CD8-positive, alpha-beta memory T cell (primary cell): ENCODE data around the gene CTNNA1. TPM values are rescaled to one million over a fixed set of nuclear protein-coding genes. Genes with fewer than 3 reads are reported as not detected.
A peak's percentile ranks its signal among the peaks of the same experiment; 100 is the strongest.

Experiments used
- CTCF ChIA-PET: fragments of 350-600 bp; sonication (Branson Sonifier 250); formaldehyde crosslinking; loops from one replicate; lab custom pipeline; 2021; ENCODE audit warnings: antibody characterized with exemption; lab: Charles Lee
- POLR2A ChIA-PET: fragments of 350-600 bp; sonication (Branson Sonifier 250); formaldehyde crosslinking; loops from one replicate; lab custom pipeline; 2021; ENCODE audit warnings: antibody characterized with exemption; lab: Charles Lee
- DNase-seq, 5 donors: peaks; one replicate each; pipeline versions ENCODE4 v3.0.0 to v3.0.0-alpha.2; 2020 to 2022; ENCODE audit warnings: mixed read lengths in 1 of 5
- H3K27ac ChIP-seq: one replicate; pipeline ENCODE4 v1.7.0; 2013; ENCODE audit warnings: low read depth, mild to moderate bottlenecking, low read length, moderate library complexity
- H3K27me3 ChIP-seq: 2 replicates; pipeline ENCODE4 v1.7.0; 2013; ENCODE audit warnings: low read length, mild to moderate bottlenecking; ENCODE audit not compliant: insufficient read depth, poor library complexity, severe bottlenecking
- H3K36me3 ChIP-seq: 2 replicates; pipeline ENCODE4 v1.7.0; 2013; ENCODE audit warnings: mild to moderate bottlenecking, low read length, moderate library complexity; ENCODE audit not compliant: insufficient read depth
- H3K4me1 ChIP-seq: 2 replicates; pipeline ENCODE4 v1.7.0; 2013; ENCODE audit warnings: mild to moderate bottlenecking, low read length, moderate library complexity; ENCODE audit not compliant: insufficient read depth
- H3K4me3 ChIP-seq: 2 replicates; pipeline ENCODE4 v1.7.0; 2013; ENCODE audit warnings: mild to moderate bottlenecking, low read length
- H3K9me3 ChIP-seq: 2 replicates; pipeline ENCODE4 v1.7.0; 2013; ENCODE audit warnings: mild to moderate bottlenecking, low read length
- H3K27ac Mint-ChIP-seq, 8 donors: one replicate each; pipeline ENCODE4 v1.8.0; 2020 to 2021; ENCODE audit warnings: mixed read lengths in 8 of 8, mild to moderate bottlenecking in 6 of 8, inconsistent platforms in 3 of 8, moderate library complexity in 3 of 8
- H3K27me3 Mint-ChIP-seq, 2 donors: one replicate each; pipeline ENCODE4 v1.8.0; 2020 to 2021; ENCODE audit warnings: mixed read lengths in 2 of 2, mild to moderate bottlenecking in 1 of 2, moderate library complexity in 1 of 2
- H3K36me3 Mint-ChIP-seq, 3 donors: one replicate each; pipeline ENCODE4 v1.8.0; 2020 to 2021; ENCODE audit warnings: mixed read lengths in 3 of 3, inconsistent platforms in 1 of 3, mild to moderate bottlenecking in 1 of 3
- H3K4me1 Mint-ChIP-seq, 3 donors: one replicate each; pipeline ENCODE4 v1.8.0; 2020 to 2021; ENCODE audit warnings: mixed read lengths in 3 of 3, inconsistent platforms in 1 of 3, mild to moderate bottlenecking in 1 of 3
- H3K4me3 Mint-ChIP-seq, 7 donors: one replicate each; pipeline ENCODE4 v1.8.0; 2020 to 2021; ENCODE audit warnings: mixed read lengths in 7 of 7, mild to moderate bottlenecking in 6 of 7, moderate library complexity in 4 of 7, inconsistent platforms in 2 of 7
- H3K9me3 Mint-ChIP-seq, 5 donors: one replicate each; pipeline ENCODE4 v1.8.0; 2020 to 2022; ENCODE audit warnings: mixed read lengths in 5 of 5, mild to moderate bottlenecking in 3 of 5, moderate library complexity in 2 of 5, inconsistent platforms in 1 of 5
- polyA plus RNA-seq: library from polyadenylated mRNA; unstranded; fragments of 300-500 nt; fragmentation: Illumina TruSeq; gene quantifications from one replicate; pipeline ENCODE4 v1.2.3, GENCODE V29; 2021
- total RNA-seq, 2 experiments: library from RNA; stranded (reverse); gene quantifications; one replicate each; pipeline ENCODE4 v1.2.3, GENCODE V29; 2021

Gene CTNNA1
- total and polyA plus RNA-seq, 3 experiments from 2014 or later, result 6.5 to 97.2 (median 89.0) TPM

- peak overlapping the region in 1 of 7 donors; percentile 20 for H3K4me3 Mint-ChIP-seq
- Histone ChIP-seq H3K4me3 (no peak overlapping the region), H3K4me1 (no peaks in the 10 kb centered on the region), H3K9me3 (no peaks in the 10 kb centered on the region), H3K27me3 (no peaks in the 10 kb centered on the region), H3K36me3 (no peaks in the 10 kb centered on the region), H3K27ac (no peak overlapping the region)
- no peak overlapping the region for H3K27ac Mint-ChIP-seq
- H3K9me3 Mint-ChIP-seq, result no peaks in the 10 kb centered on the region
- DNase-seq, result no peak
- peaks cover 8 to 25% (median 12%) of the 10 kb centered on the region in 3 donors for H3K36me3 Mint-ChIP-seq
- peaks cover 2 to 13% (median 12%) of the 10 kb centered on the region in 3 donors for H3K4me1 Mint-ChIP-seq
- CTCF ChIA-PET, result interaction anchor here (1.0 kb wide), 1 partner anchor 29 kb away, joined by 3 read pairs; no protein-coding TSS in a partner anchor
- H3K27me3 Mint-ChIP-seq, result peaks cover 0 to under 1% of the 10 kb centered on the region in 2 donors
- POLR2A ChIA-PET, result no interaction called here
Observed at GRCh38 chr5:138942861-138943260, 189.6 kb downstream of the CTNNA1 start.

- DNase-seq, result no peak
- Histone ChIP-seq H3K4me3 (no peak overlapping the region), H3K27me3 (no peaks in the 10 kb centered on the region), H3K4me1 (no peaks in the 10 kb centered on the region), H3K36me3 (no peaks in the 10 kb centered on the region), H3K27ac (no peak overlapping the region), H3K9me3 (no peaks in the 10 kb centered on the region)
- peaks cover 0 to 2% of the 10 kb centered on the region in 2 donors for H3K27me3 Mint-ChIP-seq
- H3K4me1 Mint-ChIP-seq, result peaks cover 2 to 12% (median 7%) of the 10 kb centered on the region in 3 donors
- H3K4me3 Mint-ChIP-seq, result no peak overlapping the region
- no peaks in the 10 kb centered on the region for H3K9me3 Mint-ChIP-seq
- H3K36me3 Mint-ChIP-seq, result peaks cover 8 to 28% (median 12%) of the 10 kb centered on the region in 3 donors
- H3K27ac Mint-ChIP-seq, result peak overlapping the region in 2 of 8 donors; percentile 57 to 64
- POLR2A ChIA-PET, result no interaction called here
- CTCF ChIA-PET, result no interaction called here
Observed at GRCh38 chr5:138943599-138944173, 190.5 kb downstream of the CTNNA1 start.

DNA sequence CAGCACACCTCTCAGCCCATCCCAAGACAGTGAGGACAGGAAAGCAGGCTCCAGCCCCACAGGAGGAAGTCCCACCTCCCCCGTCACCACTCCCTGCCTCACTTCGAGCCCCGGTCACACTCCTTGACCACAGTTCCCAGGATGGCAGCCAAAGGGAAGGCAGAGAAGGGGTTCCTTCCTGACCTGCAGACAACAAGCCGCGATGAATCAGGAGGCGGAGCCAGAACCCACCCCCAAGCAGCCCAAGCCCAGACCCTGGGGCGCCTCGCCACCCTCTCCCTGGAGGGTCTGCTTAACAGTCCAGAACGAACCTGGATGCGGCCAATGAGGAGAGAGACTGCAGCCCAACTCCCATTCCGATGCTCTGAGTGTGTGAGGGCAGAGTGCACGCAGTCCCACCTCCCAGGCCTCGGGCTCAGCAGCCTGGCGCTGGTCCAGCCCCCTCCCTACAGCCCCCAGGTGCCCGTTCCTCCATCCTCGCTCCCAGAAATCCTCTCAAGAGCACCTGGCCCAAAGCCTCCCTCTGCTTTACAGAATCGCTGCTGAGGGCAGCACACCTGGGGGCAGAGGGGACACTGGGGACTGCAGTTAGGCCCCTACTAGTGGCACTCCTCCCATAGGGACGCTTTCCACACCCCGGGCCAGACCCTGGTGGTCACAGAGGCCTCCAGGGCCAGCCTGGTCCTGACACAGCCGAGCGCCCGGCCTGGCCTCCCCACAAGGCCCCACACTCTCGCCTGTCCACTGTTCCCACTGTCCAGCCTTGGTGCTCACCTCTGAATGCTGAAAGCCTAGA is 191.5 kb downstream of the CTNNA1 start:
- Mint-ChIP-seq H3K27ac (no peak overlapping the region), H3K4me1 (peaks cover 2 to 8% (median 5%) of the 10 kb centered on the region in 3 donors), H3K4me3 (no peak overlapping the region), H3K27me3 (peaks cover 0 to 2% of the 10 kb centered on the region in 2 donors), H3K9me3 (no peaks in the 10 kb centered on the region), H3K36me3 (peaks cover 8 to 31% (median 12%) of the 10 kb centered on the region in 3 donors)
- H3K4me3 ChIP-seq, result no peak overlapping the region
- ChIA-PET POLR2A (no interaction called here), CTCF (no interaction called here)
- no peaks in the 10 kb centered on the region for H3K9me3 ChIP-seq
- no peaks in the 10 kb centered on the region for H3K27me3 ChIP-seq
- H3K36me3 ChIP-seq, result no peaks in the 10 kb centered on the region
- no peaks in the 10 kb centered on the region for H3K4me1 ChIP-seq
- DNase-seq, result no peak
- no peak overlapping the region for H3K27ac ChIP-seq

GRCh38 chr5:138945421-138946240 is 192.4 kb downstream of the CTNNA1 start:
- Mint-ChIP-seq H3K4me3 (peak overlapping the region in 1 of 7 donors; percentile 83), H3K4me1 (peaks cover 2 to 6% (median 4%) of the 10 kb centered on the region in 3 donors), H3K27ac (no peak overlapping the region), H3K27me3 (peaks cover 0 to 2% of the 10 kb centered on the region in 2 donors), H3K36me3 (peaks cover 8 to 32% (median 12%) of the 10 kb centered on the region in 3 donors), H3K9me3 (no peaks in the 10 kb centered on the region)
- H3K27me3 ChIP-seq, result no peaks in the 10 kb centered on the region
- CTCF ChIA-PET, result no interaction called here
- POLR2A ChIA-PET, result no interaction called here
- no peak overlapping the region for H3K27ac ChIP-seq
- no peak for DNase-seq
- no peaks in the 10 kb centered on the region for H3K36me3 ChIP-seq
- no peaks in the 10 kb centered on the region for H3K4me1 ChIP-seq
- no peak overlapping the region for H3K4me3 ChIP-seq
- no peaks in the 10 kb centered on the region for H3K9me3 ChIP-seq

DNA sequence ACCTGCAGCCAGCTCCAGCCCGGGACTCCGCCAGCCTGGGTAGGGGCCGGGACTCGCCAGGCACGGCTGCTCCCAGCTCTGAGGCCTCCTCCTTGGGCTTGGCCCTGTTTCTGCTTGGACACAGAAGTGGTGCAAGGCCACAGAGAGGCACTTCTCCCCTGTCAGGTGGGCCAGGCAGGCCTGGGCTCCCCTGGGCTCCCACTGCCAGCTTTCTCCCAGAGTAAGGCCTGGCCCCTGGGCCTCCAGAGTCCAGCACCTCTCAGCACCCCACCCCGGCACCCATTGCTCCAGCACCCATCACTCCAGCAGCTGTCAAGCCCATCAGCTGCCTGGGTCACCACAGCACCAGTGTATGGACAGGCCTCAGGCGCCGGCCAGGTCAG is 193.0 kb downstream of the CTNNA1 start:
- ChIA-PET POLR2A (no interaction called here), CTCF (no interaction called here)
- no peak overlapping the region for H3K27ac Mint-ChIP-seq
- H3K36me3 Mint-ChIP-seq, result peaks cover 10 to 31% (median 12%) of the 10 kb centered on the region in 3 donors
- H3K27me3 Mint-ChIP-seq, result peaks cover 0 to 2% of the 10 kb centered on the region in 2 donors
- H3K27me3 ChIP-seq, result no peaks in the 10 kb centered on the region
- H3K9me3 Mint-ChIP-seq, result no peaks in the 10 kb centered on the region
- H3K4me3 Mint-ChIP-seq, result no peak overlapping the region
- H3K4me3 ChIP-seq, result no peak overlapping the region
- no peak overlapping the region for H3K27ac ChIP-seq
- no peaks in the 10 kb centered on the region for H3K36me3 ChIP-seq
- DNase-seq, result no peak
- no peaks in the 10 kb centered on the region for H3K4me1 ChIP-seq
- H3K9me3 ChIP-seq, result no peaks in the 10 kb centered on the region
- peaks cover 0 to 2% (median under 1%) of the 10 kb centered on the region in 3 donors for H3K4me1 Mint-ChIP-seq

GRCh38 chr5:138946831-138947560 is 193.8 kb downstream of the CTNNA1 start:
- H3K9me3 Mint-ChIP-seq, result no peaks in the 10 kb centered on the region
- no peaks in the 10 kb centered on the region for H3K9me3 ChIP-seq
- no peak overlapping the region for H3K4me3 ChIP-seq
- ChIA-PET POLR2A (no interaction called here), CTCF (no interaction called here)
- no peaks in the 10 kb centered on the region for H3K27me3 ChIP-seq
- no peaks in the 10 kb centered on the region for H3K36me3 ChIP-seq
- H3K27me3 Mint-ChIP-seq, result peaks cover 0 to 2% of the 10 kb centered on the region in 2 donors
- no peak overlapping the region for H3K27ac ChIP-seq
- no peaks in the 10 kb centered on the region for H3K4me1 ChIP-seq
- no peak overlapping the region for H3K27ac Mint-ChIP-seq
- H3K4me1 Mint-ChIP-seq, result peaks cover 0 to 2% (median under 1%) of the 10 kb centered on the region in 3 donors
- no peak overlapping the region for H3K4me3 Mint-ChIP-seq
- peaks cover 5 to 30% (median 9%) of the 10 kb centered on the region in 3 donors for H3K36me3 Mint-ChIP-seq
- DNase-seq, result no peak

DNA sequence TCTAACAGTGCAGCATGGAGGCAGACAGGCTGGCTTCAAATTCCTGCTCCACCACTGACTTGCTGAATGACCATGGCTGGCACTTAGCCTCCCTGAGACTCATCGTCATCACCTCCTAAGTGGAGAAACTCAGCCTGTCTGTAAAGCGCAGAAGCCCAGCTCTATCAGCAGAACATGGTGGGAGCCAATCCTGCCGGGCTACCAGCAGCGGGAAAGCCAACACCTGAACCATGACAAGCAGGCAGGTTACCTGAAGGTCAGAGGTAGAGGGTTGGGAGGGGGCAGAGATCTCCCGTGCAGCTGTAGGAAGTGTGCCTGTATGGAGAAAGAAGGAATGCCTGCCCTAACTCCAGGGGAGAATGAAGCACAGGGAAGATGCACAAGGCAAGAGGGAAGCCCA is 194.6 kb downstream of the CTNNA1 start:
- ChIA-PET CTCF (no interaction called here), POLR2A (no interaction called here)
- H3K9me3 Mint-ChIP-seq, result no peaks in the 10 kb centered on the region
- H3K27ac ChIP-seq, result no peak overlapping the region
- no peaks in the 10 kb centered on the region for H3K36me3 ChIP-seq
- no peaks in the 10 kb centered on the region for H3K27me3 ChIP-seq
- H3K4me1 ChIP-seq, result peaks cover 4% of the 10 kb centered on the region
- no peak overlapping the region for H3K4me3 ChIP-seq
- peaks cover under 1 to 5% (median 2%) of the 10 kb centered on the region in 3 donors for H3K4me1 Mint-ChIP-seq
- no peak overlapping the region for H3K4me3 Mint-ChIP-seq
- no peaks in the 10 kb centered on the region for H3K9me3 ChIP-seq
- H3K27ac Mint-ChIP-seq, result no peak overlapping the region
- H3K36me3 Mint-ChIP-seq, result peaks cover 2 to 27% (median 4%) of the 10 kb centered on the region in 3 donors
- H3K27me3 Mint-ChIP-seq, result peaks cover 0 to 2% of the 10 kb centered on the region in 2 donors
- DNase-seq, result no peak
